Stimulated activated CD8-positive, alpha-beta memory T cell treated with anti-CD3 and anti-CD28 coated beads, Interleukin-7, amount 100 ng/mL, for 4 hours (primary cell): ENCODE measurements around the gene GPRASP2.

Experiments used
- DNase-seq, 2 donors: peaks; one replicate each; pipeline ENCODE4 v3.0.0-alpha.2; 2020; ENCODE audit warnings: low read depth in 2 of 2

The GPRASP2 gene

DNA sequence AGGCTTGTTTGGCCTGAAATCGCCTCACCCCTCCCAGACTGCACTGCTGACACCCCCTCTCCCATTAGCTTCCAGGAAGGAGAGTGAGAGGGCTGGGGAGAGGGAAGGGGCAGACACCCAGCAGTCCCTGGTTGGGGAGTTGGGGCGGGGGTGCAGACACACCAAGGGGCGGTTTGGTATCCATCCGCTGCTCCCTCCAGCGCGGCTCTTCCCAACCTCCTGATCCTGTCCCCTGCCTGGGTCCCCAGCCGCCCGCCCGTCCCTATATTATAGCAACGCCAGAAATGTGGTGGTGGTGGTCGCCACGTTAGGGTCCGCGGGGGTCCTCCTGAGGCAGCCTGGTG lies 33.2 kb downstream of the GPRASP2 start:
- DNase-seq = no peak

DNA sequence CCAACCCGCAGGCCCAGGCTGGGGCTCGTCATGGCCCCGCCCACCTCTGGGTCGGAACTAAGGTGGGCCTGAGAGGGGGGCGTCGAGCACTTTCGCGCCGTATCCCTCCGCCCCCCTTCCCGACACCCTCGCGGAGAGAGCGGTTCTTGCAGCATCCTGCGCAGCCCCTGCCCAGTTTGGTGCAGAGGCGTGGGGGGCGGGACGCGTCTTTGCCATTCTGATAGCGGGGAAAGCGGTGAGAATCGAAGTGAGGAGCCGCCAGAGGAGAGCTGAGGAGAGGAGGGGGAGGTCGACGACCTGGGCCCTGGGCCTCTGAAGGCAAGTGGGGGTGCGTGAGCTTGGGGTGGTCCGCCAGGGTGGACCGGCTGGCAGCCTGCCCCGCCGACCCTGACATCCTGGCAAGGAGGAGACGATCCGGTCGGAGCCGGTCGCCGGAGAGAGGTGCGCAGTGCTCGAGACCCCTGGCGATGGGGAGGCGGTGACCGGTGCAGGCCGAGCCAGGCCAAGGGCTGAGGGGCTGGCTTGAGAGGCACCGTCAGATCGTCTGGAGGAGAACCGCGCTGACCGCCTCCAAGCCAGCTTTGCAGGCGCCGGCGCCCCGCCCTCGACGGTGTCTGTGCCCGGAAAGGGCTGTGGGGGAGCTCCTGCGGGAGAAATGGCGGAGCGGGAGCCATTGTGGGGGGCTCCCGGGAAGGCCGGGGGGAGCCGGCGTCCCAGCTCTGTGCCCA lies 33.8 kb downstream of the GPRASP2 start:
- DNase-seq = peak in 1 of 2 donors; percentile 14

DNA sequence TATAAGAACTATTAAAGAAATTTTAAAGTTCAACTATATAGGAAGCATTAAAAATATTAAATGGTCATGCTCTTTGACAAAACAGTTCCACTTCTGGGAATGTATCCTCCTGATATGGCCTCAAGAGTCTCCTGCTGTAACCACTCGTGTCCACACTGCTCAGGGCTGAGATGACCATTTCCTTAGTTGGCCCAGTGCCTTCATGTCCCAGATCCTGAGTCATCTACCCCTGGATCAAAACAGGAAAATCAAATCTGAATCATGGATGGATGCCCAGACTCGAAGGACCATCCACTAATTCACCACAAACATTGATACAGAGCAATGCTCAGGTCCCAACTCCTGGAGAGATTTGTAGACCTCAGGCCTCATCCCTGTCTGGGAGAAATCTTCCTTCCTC lies 53.0 kb downstream of the GPRASP2 start:
- DNase-seq = no peak

DNA sequence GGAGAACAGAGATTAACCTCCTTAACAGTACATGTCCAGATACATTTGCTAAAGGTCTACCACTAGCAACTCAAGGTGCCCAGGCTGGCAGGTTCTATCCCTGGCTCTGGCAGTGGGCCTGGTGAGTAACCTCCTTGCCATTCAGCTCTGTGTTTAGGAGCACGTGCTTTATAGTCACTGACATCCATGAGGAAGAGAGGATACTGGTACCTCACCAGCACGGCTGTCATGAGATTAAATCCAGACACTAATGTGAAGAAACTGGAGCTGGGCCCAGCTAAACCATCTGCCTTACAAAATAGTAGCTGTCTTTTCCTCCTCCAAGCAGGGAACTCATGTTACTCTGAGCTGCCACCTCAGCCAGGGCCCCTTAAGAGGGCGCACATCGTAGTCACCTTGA lies 53.6 kb downstream of the GPRASP2 start:
- no peak for DNase-seq

DNA sequence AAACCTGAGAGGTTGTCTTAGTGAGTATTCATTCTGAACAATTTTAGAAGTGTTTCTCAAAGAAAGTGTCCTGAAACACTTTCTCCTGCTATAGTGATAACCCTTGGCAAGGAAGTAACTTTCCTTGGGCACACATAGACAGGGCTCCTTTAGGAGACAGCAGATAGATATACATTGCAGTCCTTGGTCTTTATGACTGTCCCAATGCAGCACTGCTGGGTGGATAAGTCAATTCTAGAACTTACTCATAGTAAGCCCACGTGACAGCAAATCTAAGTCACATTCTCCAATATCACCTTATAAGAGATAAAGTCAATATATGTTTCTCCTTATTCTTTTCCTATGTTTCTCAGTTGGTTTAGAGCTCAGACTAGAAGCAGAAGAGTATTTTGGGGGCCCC lies 55.0 kb downstream of the GPRASP2 start:
- no peak for DNase-seq
